Measurements from ENCODE around the gene CDK5R2.

DNA sequence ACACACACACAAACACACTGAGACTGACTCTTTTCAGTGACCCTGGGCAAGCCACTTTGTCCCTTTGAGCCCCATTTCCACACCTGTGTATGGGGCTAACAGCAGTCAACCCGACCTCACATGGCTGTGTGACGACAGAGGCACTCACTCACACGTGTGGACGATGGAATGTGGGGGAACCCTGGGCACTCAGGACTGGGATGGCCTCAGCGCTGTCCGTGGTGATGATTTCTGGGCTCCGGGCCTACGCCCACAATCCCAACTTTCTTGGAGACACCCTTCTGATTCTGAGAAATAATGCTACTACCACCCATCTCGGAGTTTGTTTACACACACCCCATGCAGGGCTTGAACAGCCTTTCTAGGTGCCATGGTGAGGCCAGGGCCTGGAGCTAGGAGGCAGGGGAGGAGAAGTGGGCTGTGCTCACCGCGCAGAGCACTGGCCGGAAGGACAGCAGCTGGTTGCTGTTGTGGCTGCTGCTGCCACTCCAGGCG, 32.3 kb downstream of the CDK5R2 start:
- TF ChIP-seq, protein P1, sequence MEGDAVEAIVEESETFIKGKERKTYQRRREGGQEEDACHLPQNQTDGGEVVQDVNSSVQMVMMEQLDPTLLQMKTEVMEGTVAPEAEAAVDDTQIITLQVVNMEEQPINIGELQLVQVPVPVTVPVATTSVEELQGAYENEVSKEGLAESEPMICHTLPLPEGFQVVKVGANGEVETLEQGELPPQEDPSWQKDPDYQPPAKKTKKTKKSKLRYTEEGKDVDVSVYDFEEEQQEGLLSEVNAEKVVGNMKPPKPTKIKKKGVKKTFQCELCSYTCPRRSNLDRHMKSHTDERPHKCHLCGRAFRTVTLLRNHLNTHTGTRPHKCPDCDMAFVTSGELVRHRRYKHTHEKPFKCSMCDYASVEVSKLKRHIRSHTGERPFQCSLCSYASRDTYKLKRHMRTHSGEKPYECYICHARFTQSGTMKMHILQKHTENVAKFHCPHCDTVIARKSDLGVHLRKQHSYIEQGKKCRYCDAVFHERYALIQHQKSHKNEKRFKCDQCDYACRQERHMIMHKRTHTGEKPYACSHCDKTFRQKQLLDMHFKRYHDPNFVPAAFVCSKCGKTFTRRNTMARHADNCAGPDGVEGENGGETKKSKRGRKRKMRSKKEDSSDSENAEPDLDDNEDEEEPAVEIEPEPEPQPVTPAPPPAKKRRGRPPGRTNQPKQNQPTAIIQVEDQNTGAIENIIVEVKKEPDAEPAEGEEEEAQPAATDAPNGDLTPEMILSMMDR (IDR thresholded peaks at IDR 0.05 in 4 of 5, conservative IDR thresholded peaks at IDR 0.05 in 1 of 5) = no peak
- TF ChIP-seq POLR2A (IDR thresholded peaks at IDR 0.05) = no peak
